ENCODE measurements around the gene FAM209A.

The FAM209A gene

GRCh38 chr20:56566621-56567020 is 42.1 kb downstream of the FAM209A start:
- Mint-ChIP-seq H3K27me3 (ENCODE audit: low read depth) (peaks cover 18% of the 10 kb centered on the region), H3K27ac (no peak overlapping the region)

GRCh38 chr20:56570832-56571231 is 46.3 kb downstream of the FAM209A start:
- Mint-ChIP-seq H3K27ac (no peak overlapping the region), H3K4me3 (no peak overlapping the region), H3K9me3 (peaks cover 5% of the 10 kb centered on the region), H3K27me3 (ENCODE audit: low read depth) (peaks cover 10% of the 10 kb centered on the region), H3K4me1 (peaks cover 6% of the 10 kb centered on the region), H3K36me3 (ENCODE audit: low read depth) (no peaks in the 10 kb centered on the region)
- no peak for TF ChIP-seq CTCF (IDR thresholded peaks at IDR 0.05; ENCODE audit: unreplicated experiment in 3 of 3)

More at GRCh38 chr20:56566621-56567020, 42.1 kb downstream of the FAM209A start:
- TF ChIP-seq CTCF (IDR thresholded peaks at IDR 0.05; ENCODE audit: unreplicated experiment in 3 of 3), result no peak
- Mint-ChIP-seq H3K36me3 (ENCODE audit: low read depth) (no peaks in the 10 kb centered on the region), H3K4me3 (no peak overlapping the region), H3K4me1 (peaks cover 6% of the 10 kb centered on the region), H3K9me3 (peaks cover 2% of the 10 kb centered on the region)

GRCh38 chr20:56572172-56572571 is 47.6 kb downstream of the FAM209A start:
- Mint-ChIP-seq H3K36me3 (ENCODE audit: low read depth) (no peaks in the 10 kb centered on the region), H3K27me3 (ENCODE audit: low read depth) (peaks cover 10% of the 10 kb centered on the region), H3K9me3 (peaks cover 5% of the 10 kb centered on the region), H3K27ac (no peak overlapping the region), H3K4me1 (no peaks in the 10 kb centered on the region), H3K4me3 (no peak overlapping the region)
- no peak for TF ChIP-seq CTCF (IDR thresholded peaks at IDR 0.05; ENCODE audit: unreplicated experiment in 3 of 3)

- Mint-ChIP-seq H3K4me1 (no peaks in the 10 kb centered on the region), H3K4me3 (no peak overlapping the region), H3K27me3 (ENCODE audit: low read depth) (peaks cover 10% of the 10 kb centered on the region), H3K27ac (no peak overlapping the region), H3K9me3 (peaks cover 5% of the 10 kb centered on the region), H3K36me3 (ENCODE audit: low read depth) (no peaks in the 10 kb centered on the region)
- TF ChIP-seq CTCF (IDR thresholded peaks at IDR 0.05; ENCODE audit: unreplicated experiment in 3 of 3), result no peak
Observed at GRCh38 chr20:56573986-56574385, 49.4 kb downstream of the FAM209A start.

GRCh38 chr20:56574531-56575142 is 50.1 kb downstream of the FAM209A start:
- no peak overlapping the region for H3K27ac Mint-ChIP-seq
- peaks cover 5% of the 10 kb centered on the region for H3K9me3 Mint-ChIP-seq
- H3K4me1 Mint-ChIP-seq, result no peaks in the 10 kb centered on the region
- H3K27me3 Mint-ChIP-seq (ENCODE audit: low read depth), result peaks cover 12% of the 10 kb centered on the region
- H3K36me3 Mint-ChIP-seq (ENCODE audit: low read depth), result no peaks in the 10 kb centered on the region
- no peak overlapping the region for H3K4me3 Mint-ChIP-seq
- no peak for TF ChIP-seq CTCF (IDR thresholded peaks at IDR 0.05; ENCODE audit: unreplicated experiment in 3 of 3)

GRCh38 chr20:56575157-56575556 is 50.6 kb downstream of the FAM209A start:
- Mint-ChIP-seq H3K4me3 (no peak overlapping the region), H3K27me3 (ENCODE audit: low read depth) (peaks cover 8% of the 10 kb centered on the region), H3K27ac (no peak overlapping the region), H3K4me1 (no peaks in the 10 kb centered on the region), H3K9me3 (peaks cover 5% of the 10 kb centered on the region), H3K36me3 (ENCODE audit: low read depth) (no peaks in the 10 kb centered on the region)
- TF ChIP-seq CTCF (IDR thresholded peaks at IDR 0.05; ENCODE audit: unreplicated experiment in 3 of 3), result no peak

Data from nephron (organoid).